Measurements from ENCODE around the gene CDH11.

GRCh38 chr16:65120831-65121721 lies 787 bp downstream of the CDH11 start:
- no peak for TF ChIP-seq CTCF (IDR thresholded peaks at IDR 0.05)
- TF ChIP-seq POLR2A (IDR thresholded peaks at IDR 0.05), result no peak
- TF ChIP-seq POLR2AphosphoS5 (IDR thresholded peaks at IDR 0.05), result no peak

Measured in stomach (tissue), 4 donors.